Astrocyte (in vitro differentiated cells and primary cell): ENCODE measurements around the gene CA14. TPM values are rescaled to one million over a fixed set of nuclear protein-coding genes. Genes with fewer than 3 reads are reported as not detected.

Source experiments
- DNase-seq: peaks from one replicate; pipeline ENCODE4 v3.0.0-alpha.2; 2010; ENCODE audit warnings: low read depth
- FAIRE-seq: peaks from 2 replicates; lab custom pipeline; 2011; peaks lifted over from hg19 to GRCh38; lab: Jason Lieb, UNC
- H2AFZ ChIP-seq: 2 replicates; pipeline ENCODE4 v1.6.0; 2012; ENCODE audit warnings: low read depth, low read length, inconsistent platforms
- H3K27ac ChIP-seq: 2 replicates; pipeline ENCODE4 v1.5.1; 2011; ENCODE audit warnings: low read depth, low read length, inconsistent platforms
- H3K27me3 ChIP-seq: 2 replicates; pipeline ENCODE4 v1.6.0; 2011; ENCODE audit warnings: low read length, inconsistent platforms; ENCODE audit not compliant: insufficient read depth
- H3K36me3 ChIP-seq: 2 replicates; pipeline ENCODE4 v1.5.1; 2011; ENCODE audit warnings: low read length, inconsistent platforms; ENCODE audit not compliant: insufficient read depth
- H3K4me1 ChIP-seq: 2 replicates; pipeline ENCODE4 v1.5.1; 2011; ENCODE audit warnings: low read length, inconsistent platforms; ENCODE audit not compliant: insufficient read depth
- H3K4me2 ChIP-seq: 2 replicates; pipeline ENCODE4 v1.6.0; 2012; ENCODE audit warnings: low read length, inconsistent platforms
- H3K4me3 ChIP-seq: 2 replicates; pipeline ENCODE4 v1.5.1; 2011; ENCODE audit warnings: low read depth, mild to moderate bottlenecking, low read length, inconsistent platforms; ENCODE audit not compliant: insufficient read depth
- H3K79me2 ChIP-seq: 2 replicates; pipeline ENCODE4 v1.6.0; 2012; ENCODE audit warnings: mild to moderate bottlenecking, low read length, inconsistent platforms; ENCODE audit not compliant: insufficient read depth
- H3K9ac ChIP-seq: 2 replicates; pipeline ENCODE4 v1.6.0; 2012; ENCODE audit warnings: mild to moderate bottlenecking, low read length, inconsistent platforms
- H3K9me3 ChIP-seq: 2 replicates; pipeline ENCODE4 v1.5.1; 2012; ENCODE audit warnings: low read depth, mild to moderate bottlenecking, low read length, inconsistent platforms; ENCODE audit not compliant: insufficient read depth
- H4K20me1 ChIP-seq: 2 replicates; pipeline ENCODE4 v1.6.0; 2012; ENCODE audit warnings: low read length, inconsistent platforms; ENCODE audit not compliant: insufficient read depth
- H3K27ac Mint-ChIP-seq: one replicate; pipeline ENCODE4 v1.8.0; 2021; ENCODE audit warnings: mild to moderate bottlenecking, mixed read lengths; ENCODE audit not compliant: unreplicated experiment
- H3K27me3 Mint-ChIP-seq: one replicate; pipeline ENCODE4 v1.8.0; 2021; ENCODE audit warnings: low read depth, mixed read lengths; ENCODE audit not compliant: unreplicated experiment
- H3K36me3 Mint-ChIP-seq: one replicate; pipeline ENCODE4 v1.8.0; 2021; ENCODE audit warnings: low read depth, mixed read lengths; ENCODE audit not compliant: unreplicated experiment
- H3K4me1 Mint-ChIP-seq: one replicate; pipeline ENCODE4 v1.8.0; 2021; ENCODE audit warnings: low read depth, mixed read lengths; ENCODE audit not compliant: unreplicated experiment
- H3K4me3 Mint-ChIP-seq: one replicate; pipeline ENCODE4 v1.8.0; 2021; ENCODE audit warnings: mild to moderate bottlenecking, moderate library complexity, mixed read lengths; ENCODE audit not compliant: unreplicated experiment
- H3K9me3 Mint-ChIP-seq: one replicate; pipeline ENCODE4 v1.8.0; 2021; ENCODE audit warnings: mild to moderate bottlenecking, mixed read lengths; ENCODE audit not compliant: unreplicated experiment
- EZH2 ChIP-seq: IDR thresholded peaks from 2 replicates; pipeline ENCODE4 v1.6.1; 2012; ENCODE audit warnings: mild to moderate bottlenecking, low read length, inconsistent platforms; ENCODE audit not compliant: insufficient read depth
- total RNA-seq: library from RNA; stranded (reverse); gene quantifications from 2 replicates; pipeline ENCODE4 v1.2.1, GENCODE V29; 2021
- TF ChIP-seq, protein P1 (sequence below): IDR thresholded peaks from 2 replicates; pipeline ENCODE4 v1.5.1; 2011; ENCODE audit warnings: low read depth, mild to moderate bottlenecking, inconsistent platforms, low read length, moderate library complexity; ENCODE audit not compliant: insufficient read depth

CA14 gene
- total RNA-seq, 1 donor from 2014 or later: 1.2 TPM

DNA sequence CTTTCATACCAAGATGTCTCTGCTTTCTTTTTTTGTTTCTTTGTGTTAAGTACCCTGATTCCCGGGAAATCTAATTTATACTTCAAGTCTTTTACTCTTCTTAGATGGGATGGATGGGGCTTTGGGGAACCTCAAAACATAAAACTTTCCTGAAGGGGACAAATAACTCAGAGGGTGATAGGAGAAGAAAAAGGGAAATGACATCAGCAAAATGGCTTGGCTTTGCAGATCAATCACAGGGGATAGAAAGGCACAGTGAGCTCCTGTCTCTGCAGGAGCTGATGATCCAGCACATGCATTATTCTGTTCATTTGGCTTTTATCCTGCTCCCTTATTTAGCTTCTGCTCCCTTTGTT is 1.4 kb upstream of the CA14 start:
- Mint-ChIP-seq H3K4me3 (peak overlapping the region; percentile 40), H3K27ac (peak overlapping the region; percentile 43), H3K9me3 (no peaks in the 10 kb centered on the region), H3K4me1 (peaks cover 42% of the 10 kb centered on the region), H3K36me3 (no peaks in the 10 kb centered on the region), H3K27me3 (no peaks in the 10 kb centered on the region)
- Histone ChIP-seq H3K27ac (no peak overlapping the region), H3K27me3 (peaks cover 28% of the 10 kb centered on the region), H3K4me2 (peak overlapping the region; percentile 80), H3K9ac (no peak overlapping the region), H3K4me1 (peaks cover 19% of the 10 kb centered on the region), H3K36me3 (no peaks in the 10 kb centered on the region), H3K4me3 (peak overlapping the region; percentile 35), H3K9me3 (no peaks in the 10 kb centered on the region), H2AFZ (peak overlapping the region; percentile 70), H3K79me2 (no peaks in the 10 kb centered on the region), H4K20me1 (no peaks in the 10 kb centered on the region)
- no peak for FAIRE-seq
- TF ChIP-seq, protein P1, sequence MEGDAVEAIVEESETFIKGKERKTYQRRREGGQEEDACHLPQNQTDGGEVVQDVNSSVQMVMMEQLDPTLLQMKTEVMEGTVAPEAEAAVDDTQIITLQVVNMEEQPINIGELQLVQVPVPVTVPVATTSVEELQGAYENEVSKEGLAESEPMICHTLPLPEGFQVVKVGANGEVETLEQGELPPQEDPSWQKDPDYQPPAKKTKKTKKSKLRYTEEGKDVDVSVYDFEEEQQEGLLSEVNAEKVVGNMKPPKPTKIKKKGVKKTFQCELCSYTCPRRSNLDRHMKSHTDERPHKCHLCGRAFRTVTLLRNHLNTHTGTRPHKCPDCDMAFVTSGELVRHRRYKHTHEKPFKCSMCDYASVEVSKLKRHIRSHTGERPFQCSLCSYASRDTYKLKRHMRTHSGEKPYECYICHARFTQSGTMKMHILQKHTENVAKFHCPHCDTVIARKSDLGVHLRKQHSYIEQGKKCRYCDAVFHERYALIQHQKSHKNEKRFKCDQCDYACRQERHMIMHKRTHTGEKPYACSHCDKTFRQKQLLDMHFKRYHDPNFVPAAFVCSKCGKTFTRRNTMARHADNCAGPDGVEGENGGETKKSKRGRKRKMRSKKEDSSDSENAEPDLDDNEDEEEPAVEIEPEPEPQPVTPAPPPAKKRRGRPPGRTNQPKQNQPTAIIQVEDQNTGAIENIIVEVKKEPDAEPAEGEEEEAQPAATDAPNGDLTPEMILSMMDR: no peak
- TF ChIP-seq EZH2: no peak
- no peak for DNase-seq

DNA sequence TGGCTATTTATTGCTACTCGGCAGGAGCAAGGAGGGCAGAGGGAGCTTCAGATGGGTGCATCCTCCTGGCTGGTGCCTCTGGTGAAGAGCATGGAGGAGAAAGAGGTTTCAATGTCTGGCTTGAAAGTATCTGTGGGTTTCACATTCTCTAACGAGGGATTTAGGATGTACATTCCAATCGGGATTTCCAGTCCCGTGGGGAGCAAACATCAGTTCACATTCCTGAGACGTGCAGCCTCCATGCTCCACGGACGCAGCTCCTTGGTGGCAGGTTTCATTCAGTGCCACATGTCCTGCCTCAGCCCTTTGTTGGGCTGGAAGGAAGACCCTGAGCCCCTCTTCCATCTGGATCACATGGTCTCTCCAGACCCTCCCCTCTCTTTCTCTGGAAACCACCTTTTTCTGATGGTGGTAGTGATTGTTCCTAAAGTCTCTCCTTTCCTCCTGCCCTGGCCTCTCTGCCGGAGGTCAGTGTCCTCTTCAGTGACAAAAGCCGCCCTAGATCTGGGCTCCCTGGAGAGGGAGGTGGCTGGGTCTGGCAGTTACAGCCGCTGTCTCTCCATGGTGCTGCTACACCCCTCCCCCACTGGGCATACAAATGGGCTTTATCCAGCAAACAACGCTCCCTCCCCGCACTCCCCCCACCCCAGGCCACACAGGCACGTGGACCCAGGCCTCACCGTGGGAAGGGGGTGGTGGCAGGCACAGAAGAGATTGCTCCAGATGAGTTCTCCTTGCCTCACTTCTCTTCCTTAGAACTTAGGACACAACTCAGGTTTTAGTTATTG is 826 bp upstream of the CA14 start:
- H2AFZ ChIP-seq: peak overlapping the region; percentile 70
- H3K4me3 ChIP-seq: peak overlapping the region; percentile 35
- DNase-seq (no peak), FAIRE-seq (no peak)
- peak overlapping the region; percentile 80 for H3K4me2 ChIP-seq
- H3K79me2 ChIP-seq: no peaks in the 10 kb centered on the region
- H3K36me3 ChIP-seq: no peaks in the 10 kb centered on the region
- peaks cover 28% of the 10 kb centered on the region for H3K27me3 ChIP-seq
- TF ChIP-seq, protein P1: no peak
- TF ChIP-seq EZH2: no peak
- Mint-ChIP-seq H3K36me3 (no peaks in the 10 kb centered on the region), H3K4me1 (peaks cover 42% of the 10 kb centered on the region), H3K27ac (peak overlapping the region; percentile 53), H3K9me3 (no peaks in the 10 kb centered on the region), H3K4me3 (peak overlapping the region; percentile 66), H3K27me3 (no peaks in the 10 kb centered on the region)
- H3K9ac ChIP-seq: no peak overlapping the region
- no peaks in the 10 kb centered on the region for H4K20me1 ChIP-seq
- H3K9me3 ChIP-seq: no peaks in the 10 kb centered on the region
- H3K4me1 ChIP-seq: peaks cover 19% of the 10 kb centered on the region
- no peak overlapping the region for H3K27ac ChIP-seq

DNA sequence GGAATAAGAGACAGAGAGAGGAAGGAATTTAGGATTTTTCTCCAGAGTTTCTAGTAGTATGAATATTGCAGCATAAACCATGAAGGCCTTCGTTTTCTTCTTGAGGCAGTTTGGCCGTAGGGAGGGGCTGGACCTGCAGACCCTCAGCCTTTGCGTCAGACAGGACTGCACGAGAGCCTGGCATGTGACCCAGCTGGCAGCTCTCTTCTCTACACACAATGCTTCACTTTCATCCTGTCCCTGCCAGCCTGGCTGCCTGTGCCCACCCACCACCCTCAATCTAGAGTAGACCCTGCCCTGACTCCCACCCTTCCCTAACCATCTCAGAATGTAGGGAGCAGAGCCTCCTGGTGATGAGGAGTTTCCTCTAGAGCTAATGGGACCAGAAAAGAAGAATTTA is 1.6 kb downstream of the CA14 start:
- Histone ChIP-seq H4K20me1 (no peaks in the 10 kb centered on the region), H3K79me2 (no peaks in the 10 kb centered on the region), H3K9me3 (no peaks in the 10 kb centered on the region), H3K4me3 (no peak overlapping the region), H3K36me3 (no peaks in the 10 kb centered on the region), H3K4me2 (no peak overlapping the region), H3K9ac (no peak overlapping the region), H3K27ac (no peak overlapping the region), H3K27me3 (peaks cover 28% of the 10 kb centered on the region), H2AFZ (no peak overlapping the region), H3K4me1 (peaks cover 25% of the 10 kb centered on the region)
- H3K4me3 Mint-ChIP-seq: peak overlapping the region; percentile 77
- peaks cover 49% of the 10 kb centered on the region for H3K4me1 Mint-ChIP-seq
- TF ChIP-seq, protein P1: no peak
- no peak for TF ChIP-seq EZH2
- no peak overlapping the region for H3K27ac Mint-ChIP-seq
- H3K36me3 Mint-ChIP-seq: no peaks in the 10 kb centered on the region
- DNase-seq: no peak
- FAIRE-seq: no peak
- H3K27me3 Mint-ChIP-seq: no peaks in the 10 kb centered on the region
- H3K9me3 Mint-ChIP-seq: no peaks in the 10 kb centered on the region
